MG63 (cell line): ENCODE measurements around the gene RAB26. TPM values are rescaled to one million over a fixed set of nuclear protein-coding genes. Genes with fewer than 3 reads are reported as not detected.
"Not testable (repeated sequence)": the region's sequence is repeated elsewhere in the genome, so short reads cannot be mapped to it uniquely, and the experiment has no call there.

Experiments
- DNase-seq: peaks from one replicate; pipeline ENCODE4 v3.0.0-alpha.2; 2020
- H3K27me3 ChIP-seq: fragments of 250-450 bp; sonication (Bioruptor Pico); 2 replicates; pipeline ENCODE4 v1.5.1; 2020; ENCODE audit warnings: mild to moderate bottlenecking, moderate library complexity
- H3K36me3 ChIP-seq: fragments of 250-450 bp; sonication (Bioruptor Pico); 2 replicates; pipeline ENCODE4 v1.5.1; 2020; ENCODE audit warnings: mild to moderate bottlenecking, moderate library complexity
- H3K4me3 ChIP-seq: fragments of 250-450 bp; sonication (Bioruptor Pico); 2 replicates; pipeline ENCODE4 v1.5.1; 2020; ENCODE audit warnings: mild to moderate bottlenecking, moderate library complexity
- H3K9me3 ChIP-seq: fragments of 250-450 bp; sonication (Bioruptor Pico); 2 replicates; pipeline ENCODE4 v1.5.1; 2020; ENCODE audit warnings: mild to moderate bottlenecking, moderate library complexity
- total RNA-seq: library from RNA; depleted of rRNA; stranded (reverse); fragments of >200 nt; shearing (Covaris generic); gene quantifications from 2 replicates; pipeline ENCODE4 v1.2.3, GENCODE V29; 2014; ENCODE audit warnings: low replicate concordance; rRNA removed

The RAB26 gene, protein sequence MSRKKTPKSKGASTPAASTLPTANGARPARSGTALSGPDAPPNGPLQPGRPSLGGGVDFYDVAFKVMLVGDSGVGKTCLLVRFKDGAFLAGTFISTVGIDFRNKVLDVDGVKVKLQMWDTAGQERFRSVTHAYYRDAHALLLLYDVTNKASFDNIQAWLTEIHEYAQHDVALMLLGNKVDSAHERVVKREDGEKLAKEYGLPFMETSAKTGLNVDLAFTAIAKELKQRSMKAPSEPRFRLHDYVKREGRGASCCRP
- not detected in 2 replicates for total RNA-seq

DNA sequence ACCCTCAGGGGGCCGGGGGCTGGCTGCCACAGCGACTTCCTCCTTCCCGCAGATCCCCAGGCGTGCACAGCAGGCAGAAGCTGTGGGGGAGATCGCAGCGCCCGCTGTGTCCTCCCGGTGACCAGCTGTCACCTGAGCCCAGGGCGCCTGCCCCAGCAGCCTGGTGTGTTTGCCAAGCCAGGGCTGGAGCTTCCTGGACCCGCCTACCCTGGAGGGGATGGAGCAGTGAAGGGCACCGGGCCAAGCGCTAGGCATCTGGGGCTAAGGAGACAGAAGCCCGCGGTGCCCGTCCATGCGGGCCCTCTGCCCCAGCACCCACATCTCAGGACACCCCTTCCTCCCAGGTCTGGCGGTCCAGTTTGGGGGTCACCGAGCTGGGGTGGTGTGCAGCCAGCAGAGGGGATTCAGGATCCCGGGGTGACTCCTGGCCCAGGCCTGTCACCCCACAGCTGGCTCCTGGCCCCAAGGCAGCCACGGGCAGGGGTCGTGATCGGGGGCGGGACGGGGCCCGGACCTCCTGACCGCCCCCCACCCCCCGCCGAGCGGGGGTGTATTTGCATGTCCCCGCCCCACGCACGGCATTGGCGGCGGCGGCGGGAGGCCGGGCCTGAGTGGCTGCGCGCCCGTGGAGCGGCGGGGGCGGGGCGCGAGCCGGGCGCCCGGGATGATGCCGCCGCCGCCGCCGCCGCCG lies at the start of gene RAB26:
TSS of gene RAB26 (plus strand) at position 645 of the 691 bp plus-strand sequence. CDS start 159 bp downstream, outside the sequence.
- Histone ChIP-seq H3K36me3 (peaks cover 21% of the 10 kb centered on the region), H3K9me3 (no peaks in the 10 kb centered on the region), H3K27me3 (no peaks in the 10 kb centered on the region), H3K4me3 (no peak within 1 kb of the TSS)
- DNase-seq = peak; percentile 68

DNA sequence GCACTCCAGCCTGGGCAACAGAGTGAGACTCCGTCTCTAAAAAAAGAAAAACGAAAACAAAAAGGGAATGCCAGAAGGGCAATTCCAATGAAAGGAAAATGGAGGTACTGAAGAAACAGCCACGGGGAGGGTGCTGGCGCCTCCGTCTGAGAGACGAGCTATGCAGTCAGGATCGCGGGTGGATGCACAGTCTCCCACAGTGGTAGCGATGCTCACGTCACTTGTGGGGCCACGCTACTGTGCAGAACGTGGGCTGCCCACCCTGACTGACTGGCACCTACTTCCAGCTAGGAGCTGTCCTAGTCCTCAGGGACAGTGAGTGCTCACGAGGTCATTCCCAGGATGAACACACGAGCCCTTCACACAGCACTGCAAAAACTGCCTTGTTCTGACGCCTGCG lies 46.8 kb upstream of the RAB26 start:
- DNase-seq, H3K4me3 ChIP-seq, H3K27me3 ChIP-seq, H3K9me3 ChIP-seq: not testable (repeated sequence)
- peaks cover 43% of the 10 kb centered on the region for H3K36me3 ChIP-seq

DNA sequence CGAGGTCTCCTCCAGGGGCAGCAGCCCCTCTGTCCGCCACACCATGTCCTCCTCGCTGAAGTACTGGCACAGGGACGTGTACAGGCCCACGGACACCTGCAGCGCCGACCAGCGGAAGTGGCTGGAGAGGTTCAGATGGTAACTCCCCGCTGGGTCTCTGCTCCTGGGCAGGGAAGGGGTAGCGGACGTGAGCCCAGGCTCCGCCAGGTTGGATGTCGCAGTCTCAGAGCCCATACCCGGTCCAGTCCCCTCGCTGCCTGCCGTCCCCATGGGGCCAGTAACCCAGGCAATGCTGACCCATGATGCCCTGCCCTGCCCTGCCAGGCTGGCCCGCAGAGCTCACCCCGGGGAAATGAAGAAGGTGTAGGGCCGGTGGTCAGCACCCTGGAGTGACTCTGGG lies 46.0 kb upstream of the RAB26 start:
- no peaks in the 10 kb centered on the region for H3K9me3 ChIP-seq
- H3K36me3 ChIP-seq = peaks cover 37% of the 10 kb centered on the region
- no peak overlapping the region for H3K4me3 ChIP-seq
- no peak for DNase-seq
- no peaks in the 10 kb centered on the region for H3K27me3 ChIP-seq

DNA sequence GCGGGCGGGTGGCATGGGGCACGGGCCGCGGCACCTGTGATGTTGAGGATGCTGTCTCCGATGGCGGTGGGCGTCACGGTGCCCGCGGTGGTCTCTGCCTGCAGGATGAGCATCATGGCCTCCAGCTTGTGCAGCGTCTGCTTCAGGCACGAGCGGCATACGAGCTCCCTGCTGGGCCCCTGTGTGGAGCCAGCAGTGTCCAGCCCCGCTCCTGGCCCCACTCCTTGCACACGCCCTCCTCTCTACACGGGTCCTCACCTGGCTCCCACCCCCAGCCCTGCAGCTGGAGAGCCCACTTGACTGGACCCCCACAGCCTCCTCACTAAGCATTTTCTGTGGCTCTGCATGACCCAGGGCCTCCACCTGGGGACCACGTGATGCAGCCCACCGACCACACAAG lies 44.0 kb upstream of the RAB26 start:
- not testable (repeated sequence) for H3K27me3 ChIP-seq, H3K9me3 ChIP-seq, DNase-seq, H3K4me3 ChIP-seq
- peaks cover 34% of the 10 kb centered on the region for H3K36me3 ChIP-seq

DNA sequence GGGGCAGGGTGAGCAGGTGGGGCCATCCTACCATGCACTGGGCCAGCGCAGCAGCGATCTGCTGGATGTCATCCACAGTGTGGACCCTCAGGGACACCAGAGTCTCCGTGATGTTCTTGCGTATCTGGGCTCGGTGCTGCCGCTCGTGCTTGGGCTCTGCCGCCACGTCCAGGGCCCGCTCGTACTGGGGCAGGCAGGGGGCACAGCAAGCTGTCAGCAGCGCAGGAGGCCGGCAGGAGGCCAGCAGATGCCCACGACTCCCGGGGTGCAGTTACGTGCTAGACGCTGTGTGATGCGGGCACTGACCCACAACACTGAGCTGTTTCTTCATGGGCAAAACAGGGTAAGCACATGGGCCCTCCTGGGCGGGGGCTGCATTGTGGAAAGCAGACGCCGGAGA lies 43.1 kb upstream of the RAB26 start:
- H3K9me3 ChIP-seq, DNase-seq, H3K4me3 ChIP-seq, H3K27me3 ChIP-seq: not testable (repeated sequence)
- H3K36me3 ChIP-seq = peaks cover 28% of the 10 kb centered on the region

DNA sequence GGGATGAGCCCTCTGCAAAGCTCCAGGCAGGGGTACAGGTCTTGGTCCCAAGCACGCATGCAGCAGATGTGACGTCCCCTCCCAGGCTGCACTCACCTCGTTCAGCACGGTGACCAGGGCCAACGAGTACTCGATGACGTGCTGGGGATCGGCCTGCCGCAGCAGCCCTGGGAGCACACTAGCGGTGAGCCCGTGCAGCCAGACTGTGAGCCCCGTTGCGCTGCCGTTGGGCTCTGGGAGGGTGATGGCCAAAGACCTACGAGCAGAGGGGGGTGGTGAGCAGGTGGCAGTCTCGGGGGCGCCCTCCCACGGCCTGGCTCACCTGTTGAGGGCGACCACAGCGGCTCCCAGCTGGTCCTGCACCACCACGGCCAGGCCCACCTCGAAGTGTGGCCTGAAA lies 42.7 kb upstream of the RAB26 start:
- not testable (repeated sequence) for H3K9me3 ChIP-seq, H3K27me3 ChIP-seq, H3K4me3 ChIP-seq, DNase-seq
- H3K36me3 ChIP-seq = peaks cover 24% of the 10 kb centered on the region

DNA sequence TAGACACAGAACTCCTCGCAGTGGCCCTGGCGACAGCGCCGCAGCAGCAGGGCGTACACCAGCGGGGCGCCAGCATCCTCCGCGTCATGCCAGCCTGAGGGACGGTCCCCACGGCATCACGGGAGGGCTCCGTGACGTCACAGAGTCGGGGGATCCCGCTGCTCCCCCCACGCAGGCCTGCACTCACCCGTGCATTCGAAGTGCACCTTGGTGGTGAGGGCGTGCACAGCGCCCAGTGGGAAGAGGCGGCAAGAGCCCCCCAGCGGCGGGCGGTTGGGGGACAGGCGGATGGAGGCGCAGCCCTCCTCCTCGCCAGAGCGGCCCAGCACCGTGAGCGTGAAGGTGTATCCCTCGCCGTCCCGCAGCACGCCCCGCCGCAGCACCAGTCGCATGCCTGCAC lies 42.2 kb upstream of the RAB26 start:
- H3K4me3 ChIP-seq, H3K27me3 ChIP-seq, DNase-seq, H3K9me3 ChIP-seq: not testable (repeated sequence)
- peaks cover 27% of the 10 kb centered on the region for H3K36me3 ChIP-seq

DNA sequence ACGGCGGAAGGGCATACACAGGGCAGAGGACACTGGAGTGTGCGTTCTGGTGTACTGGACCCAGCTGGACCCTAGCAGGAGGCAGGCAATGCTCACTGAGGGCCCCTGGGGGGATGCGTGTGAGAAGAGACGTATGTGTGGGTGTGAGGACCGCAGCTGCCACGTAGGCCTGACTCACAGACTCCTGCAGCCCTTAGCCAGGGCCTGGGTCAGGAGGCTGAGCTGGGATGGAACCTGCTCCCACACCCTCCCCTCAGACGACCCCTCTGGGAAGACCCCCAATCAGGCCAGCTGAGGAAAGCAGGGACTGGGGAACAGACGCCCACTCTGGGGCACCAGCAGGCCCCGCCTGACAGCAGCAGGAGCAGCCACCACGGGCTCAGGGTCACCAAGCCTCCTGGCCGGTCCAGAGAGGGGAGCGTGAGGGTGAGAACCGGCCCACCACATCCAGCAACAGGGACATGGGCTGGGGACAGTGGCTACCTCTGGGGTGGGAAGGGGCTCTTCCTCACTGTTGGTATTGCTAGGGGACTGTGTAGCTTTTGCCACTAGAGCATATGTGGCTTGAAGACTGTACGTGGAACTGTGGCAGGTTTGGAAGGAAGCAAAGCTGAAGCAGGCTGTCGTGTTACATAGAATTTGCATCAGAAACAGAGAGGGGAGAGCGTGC lies 41.2 kb upstream of the RAB26 start:
- peak; percentile 75 for DNase-seq
- H3K27me3 ChIP-seq, H3K9me3 ChIP-seq, H3K4me3 ChIP-seq: not testable (repeated sequence)
- peaks cover 23% of the 10 kb centered on the region for H3K36me3 ChIP-seq

DNA sequence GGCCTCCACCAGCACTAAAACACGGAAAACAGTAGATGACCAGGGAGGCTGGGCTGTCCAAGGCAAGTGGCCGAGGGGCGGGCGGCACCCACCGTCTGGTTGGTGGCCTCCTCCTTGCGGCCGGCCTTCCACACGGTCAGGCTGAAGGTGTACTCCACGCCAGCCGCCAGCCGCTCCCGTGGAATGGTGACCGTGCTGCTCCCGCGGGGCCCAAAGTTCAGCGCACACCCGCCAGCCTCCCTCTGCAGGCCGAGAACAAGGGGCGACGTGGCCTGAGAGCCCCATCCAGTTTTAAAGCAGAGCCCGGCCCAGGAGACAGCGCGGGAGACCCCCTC lies 40.7 kb upstream of the RAB26 start:
- not testable (repeated sequence) for H3K9me3 ChIP-seq, H3K27me3 ChIP-seq, H3K4me3 ChIP-seq, DNase-seq
- peaks cover 20% of the 10 kb centered on the region for H3K36me3 ChIP-seq

DNA sequence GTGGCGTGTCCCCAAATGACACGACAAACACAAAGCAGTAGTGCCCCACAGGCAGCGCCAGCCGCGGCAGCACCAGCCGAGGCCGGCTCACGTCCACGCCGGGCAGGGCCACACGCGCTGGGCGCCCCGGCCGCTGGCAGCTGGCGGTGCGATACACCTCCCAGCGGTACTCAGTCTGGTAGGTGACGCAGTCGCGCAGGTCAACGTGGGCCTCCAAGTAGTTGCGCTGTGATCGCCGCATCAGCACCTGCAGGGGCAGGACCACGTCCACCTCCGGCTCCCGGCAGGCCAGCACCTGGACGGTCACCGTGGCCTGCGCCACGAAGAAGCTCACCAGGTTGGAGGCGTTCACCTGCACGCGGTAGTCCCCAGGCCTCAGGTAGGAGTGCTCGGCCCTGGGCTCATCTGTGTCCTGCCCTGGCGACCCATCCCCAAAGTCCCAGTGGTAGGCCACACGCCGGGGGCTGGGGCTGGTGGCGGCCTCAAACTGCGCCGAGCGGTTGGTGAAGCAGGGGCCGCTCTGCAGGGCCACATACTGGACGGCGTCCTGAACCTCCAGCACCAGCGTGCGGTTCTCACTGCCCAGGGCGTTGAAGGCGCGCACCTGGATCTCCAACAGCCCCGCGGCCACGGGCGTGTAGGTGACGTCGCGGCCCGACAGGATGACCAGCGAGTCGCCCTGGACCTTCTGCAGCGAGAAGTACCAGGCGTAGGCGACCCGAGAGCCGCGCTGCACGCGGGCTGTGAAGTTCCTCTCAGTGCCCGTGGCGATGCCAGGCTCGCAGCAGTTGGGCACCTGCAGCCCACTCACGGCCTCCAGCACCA lies 39.8 kb upstream of the RAB26 start:
- H3K27me3 ChIP-seq, H3K9me3 ChIP-seq, H3K4me3 ChIP-seq, DNase-seq: not testable (repeated sequence)
- peaks cover 16% of the 10 kb centered on the region; the same call in 1 of the 2 replicates for H3K36me3 ChIP-seq

DNA sequence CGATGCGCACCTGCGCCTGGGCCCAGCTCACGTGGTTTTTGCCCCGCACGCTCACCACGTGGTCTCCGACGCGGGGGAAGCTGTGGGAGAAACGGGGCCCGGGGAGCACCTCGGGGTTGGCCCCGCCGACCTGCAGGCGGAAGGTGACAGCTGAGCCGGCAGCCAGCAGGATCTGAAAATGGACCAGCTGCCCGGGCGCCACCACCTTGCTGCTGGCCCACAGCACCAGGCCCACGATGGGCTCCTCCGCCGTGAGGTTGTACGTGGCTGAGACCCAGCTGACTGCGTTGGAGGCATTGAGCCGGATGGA lies 39.2 kb upstream of the RAB26 start:
- not testable (repeated sequence) for H3K27me3 ChIP-seq, H3K9me3 ChIP-seq, DNase-seq, H3K4me3 ChIP-seq
- H3K36me3 ChIP-seq = peaks cover 16% of the 10 kb centered on the region; the same call in 1 of the 2 replicates

DNA sequence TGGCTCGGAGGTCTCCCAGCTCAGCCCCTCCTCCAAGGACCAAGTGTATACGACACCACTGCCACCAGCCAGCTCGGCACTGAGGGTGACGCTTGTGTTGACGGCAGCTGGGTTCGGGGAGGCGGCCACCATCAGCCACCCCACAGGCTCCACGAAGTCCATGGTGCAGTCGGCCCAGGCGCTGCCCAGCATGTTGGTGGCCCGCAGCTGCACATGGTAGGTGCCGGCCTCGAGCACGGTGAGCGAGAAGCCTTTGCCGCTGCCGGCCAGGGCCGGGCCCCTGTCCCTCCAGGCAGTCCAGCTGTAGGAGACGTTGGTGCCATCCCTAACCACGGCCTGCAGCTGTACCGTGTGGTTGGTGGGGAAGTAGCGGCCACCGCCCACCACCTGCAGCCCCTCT lies 38.6 kb upstream of the RAB26 start:
- not testable (repeated sequence) for H3K9me3 ChIP-seq, H3K27me3 ChIP-seq, DNase-seq, H3K4me3 ChIP-seq
- H3K36me3 ChIP-seq = peaks cover 16% of the 10 kb centered on the region; the same call in 1 of the 2 replicates

DNA sequence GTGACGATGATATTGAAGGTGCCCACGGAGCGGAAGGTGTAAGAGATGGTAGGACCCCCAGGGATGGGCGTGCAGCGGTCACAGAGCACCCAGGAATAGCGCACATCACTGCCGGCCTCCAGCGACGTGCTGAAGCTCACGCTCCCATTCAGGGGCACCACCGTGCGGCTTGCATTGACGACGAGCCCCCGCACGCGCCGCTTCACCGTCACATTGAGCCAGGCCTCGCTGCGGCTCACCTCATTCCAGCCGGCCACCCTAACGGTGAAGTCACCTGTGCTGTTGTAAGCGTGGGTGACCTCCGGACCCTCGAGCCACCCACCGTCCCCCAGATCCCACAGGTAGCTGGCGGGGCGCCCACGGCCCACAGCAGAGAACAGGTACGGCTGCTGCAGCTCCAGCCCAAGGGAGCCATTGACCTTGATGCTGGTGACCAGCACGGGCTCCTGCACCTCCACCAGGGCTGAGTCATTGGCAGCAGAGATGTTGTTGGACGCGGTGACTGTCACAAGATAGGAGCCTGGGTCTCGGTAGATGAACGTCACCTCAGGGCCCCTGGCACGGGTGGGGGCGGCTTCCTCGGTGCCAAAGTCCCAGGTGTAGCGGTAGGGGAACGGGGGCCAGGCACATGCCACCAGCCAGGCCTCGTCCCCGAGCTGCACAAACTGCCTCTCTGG lies 38.0 kb upstream of the RAB26 start:
- DNase-seq, H3K9me3 ChIP-seq: not testable (repeated sequence)
- H3K36me3 ChIP-seq = peaks cover 19% of the 10 kb centered on the region; the same call in 1 of the 2 replicates

DNA sequence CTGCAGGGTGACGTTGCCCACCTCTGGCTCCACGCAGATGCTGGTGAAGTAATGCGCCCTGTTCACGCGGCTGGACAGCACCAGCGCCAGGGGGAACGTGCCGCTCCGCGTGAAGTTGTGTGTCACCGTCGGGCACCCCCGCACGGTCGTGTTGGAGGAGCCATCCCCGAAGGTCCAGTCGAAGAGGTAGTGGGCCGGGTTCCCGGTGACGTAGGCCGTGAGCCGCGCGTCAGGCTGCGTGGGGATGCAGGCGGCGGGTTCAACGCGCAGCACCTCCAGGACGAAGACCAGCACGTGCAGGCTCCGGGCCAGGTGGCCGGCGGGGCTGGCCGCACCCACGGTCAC lies 37.4 kb upstream of the RAB26 start:
- peaks cover 19% of the 10 kb centered on the region; the same call in 1 of the 2 replicates for H3K36me3 ChIP-seq
- H3K9me3 ChIP-seq, H3K27me3 ChIP-seq, DNase-seq, H3K4me3 ChIP-seq: not testable (repeated sequence)

More for the DNA sequence above, 38.0 kb upstream of the RAB26 start:
- H3K4me3 ChIP-seq, H3K27me3 ChIP-seq: not testable (repeated sequence)

DNA sequence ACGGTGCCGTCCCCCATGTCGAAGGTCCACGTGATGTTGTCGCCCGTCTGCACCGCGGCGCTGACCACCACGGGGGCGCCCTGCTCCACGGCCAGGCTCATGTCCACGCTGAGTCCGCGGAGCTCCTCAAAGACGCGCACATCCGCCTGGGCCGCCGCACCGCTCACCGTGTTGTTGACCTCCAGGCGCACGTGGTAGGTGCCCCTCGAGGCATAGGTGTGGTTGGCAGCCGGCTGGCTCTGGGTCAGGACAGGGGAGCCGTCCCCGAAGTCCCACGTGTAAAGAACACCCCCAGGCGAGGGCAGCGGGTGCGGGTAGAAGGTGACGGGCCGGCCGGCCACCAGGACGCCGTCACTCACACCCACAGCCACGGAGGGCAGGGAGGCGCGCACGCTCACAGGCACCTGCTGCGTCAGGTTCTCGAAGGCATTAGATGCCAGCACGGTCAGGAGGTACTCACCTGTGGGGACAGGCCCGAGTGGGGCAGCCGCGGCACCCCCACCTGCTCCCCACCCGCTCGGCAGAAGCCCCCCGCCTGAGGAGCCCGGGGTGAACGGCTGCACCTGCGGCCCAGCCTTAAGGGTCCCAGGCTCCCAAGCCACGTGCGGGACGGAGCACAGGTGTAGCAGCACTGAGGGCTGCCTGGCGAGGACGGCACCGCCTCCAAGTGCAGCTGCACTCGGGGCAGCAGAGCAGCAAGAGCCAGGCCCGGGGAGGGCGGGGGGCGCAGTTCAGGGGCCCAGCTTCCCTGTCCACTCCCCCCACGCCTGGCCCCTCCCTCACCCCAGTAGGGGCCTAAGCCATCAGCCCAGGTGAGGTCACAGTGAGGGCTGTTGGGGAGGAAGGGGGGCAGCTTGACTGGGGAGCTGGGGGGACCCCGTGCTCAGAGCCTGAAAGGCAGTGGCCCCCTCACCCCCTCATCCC lies 36.8 kb upstream of the RAB26 start:
- H3K27me3 ChIP-seq, DNase-seq, H3K4me3 ChIP-seq, H3K9me3 ChIP-seq: not testable (repeated sequence)
- peaks cover 22% of the 10 kb centered on the region for H3K36me3 ChIP-seq
